PFSK-1 (cell line): ENCODE results near the gene MRPL9.

Experiments used
- POLR2AphosphoS5 ChIP-seq: IDR thresholded peaks from 2 replicates; pipeline ENCODE4 v1.6.1; 2012; ENCODE audit warnings: low read depth, mild to moderate bottlenecking, control low read depth, low read length, moderate library complexity
- TF ChIP-seq, protein P1 (sequence below), 2 experiments: IDR thresholded peaks; 2 replicates each; pipeline versions ENCODE4 v1.6.1 to v1.8.0; 2011 to 2012; ENCODE audit warnings: low read depth in 2 of 2, low read length in 2 of 2, control low read depth in 1 of 2, inconsistent platforms in 1 of 2, mild to moderate bottlenecking in 1 of 2, moderate library complexity in 1 of 2; ENCODE audit not compliant: insufficient read depth in 1 of 2

DNA sequence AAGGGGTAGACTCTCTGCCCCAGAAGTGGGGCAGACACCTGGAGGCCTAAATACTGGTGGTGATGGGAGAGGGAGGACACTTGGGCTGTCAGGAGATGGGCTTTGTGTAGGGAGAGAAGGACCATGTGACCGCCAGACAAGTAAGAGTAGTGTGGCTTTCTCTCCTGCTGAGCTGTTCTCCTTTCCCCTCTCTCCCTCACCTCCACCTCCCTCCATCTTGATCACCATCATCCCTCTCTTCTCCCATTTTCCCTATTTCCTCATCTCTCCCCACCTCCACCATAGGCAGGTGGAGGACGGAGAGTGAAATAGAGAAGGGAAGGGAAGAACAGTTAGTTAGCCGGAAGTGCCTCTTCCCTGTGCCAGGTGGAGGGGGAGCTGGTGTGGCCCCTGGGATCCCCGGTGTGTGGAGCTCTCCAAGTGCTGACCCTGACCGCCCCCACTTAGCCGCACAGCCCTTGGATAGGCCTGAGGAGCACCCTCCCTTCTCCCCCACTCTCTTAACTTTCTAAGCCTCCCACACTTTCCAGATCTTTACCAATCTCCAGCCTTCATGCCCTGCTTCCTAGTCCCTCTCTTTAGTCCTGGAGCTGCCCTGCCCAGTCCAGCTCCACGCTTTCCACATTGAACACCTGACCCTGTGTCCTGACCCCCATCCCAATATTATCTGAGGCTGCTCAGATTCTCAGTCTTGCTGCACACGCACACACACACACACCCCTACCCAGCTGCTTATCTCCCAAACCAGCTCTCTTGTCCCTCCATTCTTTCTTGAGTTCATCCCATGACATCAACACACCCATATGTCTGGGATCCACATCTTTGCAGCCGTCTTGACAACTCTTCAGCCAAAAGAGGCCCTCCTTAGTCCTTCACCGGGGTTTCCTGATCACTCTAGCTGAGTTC, 48.2 kb downstream of the MRPL9 start:
- TF ChIP-seq POLR2AphosphoS5, result no peak
- TF ChIP-seq, protein P1, sequence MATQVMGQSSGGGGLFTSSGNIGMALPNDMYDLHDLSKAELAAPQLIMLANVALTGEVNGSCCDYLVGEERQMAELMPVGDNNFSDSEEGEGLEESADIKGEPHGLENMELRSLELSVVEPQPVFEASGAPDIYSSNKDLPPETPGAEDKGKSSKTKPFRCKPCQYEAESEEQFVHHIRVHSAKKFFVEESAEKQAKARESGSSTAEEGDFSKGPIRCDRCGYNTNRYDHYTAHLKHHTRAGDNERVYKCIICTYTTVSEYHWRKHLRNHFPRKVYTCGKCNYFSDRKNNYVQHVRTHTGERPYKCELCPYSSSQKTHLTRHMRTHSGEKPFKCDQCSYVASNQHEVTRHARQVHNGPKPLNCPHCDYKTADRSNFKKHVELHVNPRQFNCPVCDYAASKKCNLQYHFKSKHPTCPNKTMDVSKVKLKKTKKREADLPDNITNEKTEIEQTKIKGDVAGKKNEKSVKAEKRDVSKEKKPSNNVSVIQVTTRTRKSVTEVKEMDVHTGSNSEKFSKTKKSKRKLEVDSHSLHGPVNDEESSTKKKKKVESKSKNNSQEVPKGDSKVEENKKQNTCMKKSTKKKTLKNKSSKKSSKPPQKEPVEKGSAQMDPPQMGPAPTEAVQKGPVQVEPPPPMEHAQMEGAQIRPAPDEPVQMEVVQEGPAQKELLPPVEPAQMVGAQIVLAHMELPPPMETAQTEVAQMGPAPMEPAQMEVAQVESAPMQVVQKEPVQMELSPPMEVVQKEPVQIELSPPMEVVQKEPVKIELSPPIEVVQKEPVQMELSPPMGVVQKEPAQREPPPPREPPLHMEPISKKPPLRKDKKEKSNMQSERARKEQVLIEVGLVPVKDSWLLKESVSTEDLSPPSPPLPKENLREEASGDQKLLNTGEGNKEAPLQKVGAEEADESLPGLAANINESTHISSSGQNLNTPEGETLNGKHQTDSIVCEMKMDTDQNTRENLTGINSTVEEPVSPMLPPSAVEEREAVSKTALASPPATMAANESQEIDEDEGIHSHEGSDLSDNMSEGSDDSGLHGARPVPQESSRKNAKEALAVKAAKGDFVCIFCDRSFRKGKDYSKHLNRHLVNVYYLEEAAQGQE (IDR thresholded peaks at IDR 0.05; ENCODE audit: insufficient read depth in 1 of 2, low read depth in 2 of 2, low read length in 2 of 2), result peak; percentile 21 to 70; a peak in 2 of 4 replicates
